Measurements from ENCODE around the gene SLC38A9.
A peak's percentile ranks its signal among the peaks of the same experiment; 100 is the strongest.
"Not testable (repeated sequence)": the region's sequence is repeated elsewhere in the genome, so short reads cannot be mapped to it uniquely, and the experiment has no call there.

Gene SLC38A9, protein sequence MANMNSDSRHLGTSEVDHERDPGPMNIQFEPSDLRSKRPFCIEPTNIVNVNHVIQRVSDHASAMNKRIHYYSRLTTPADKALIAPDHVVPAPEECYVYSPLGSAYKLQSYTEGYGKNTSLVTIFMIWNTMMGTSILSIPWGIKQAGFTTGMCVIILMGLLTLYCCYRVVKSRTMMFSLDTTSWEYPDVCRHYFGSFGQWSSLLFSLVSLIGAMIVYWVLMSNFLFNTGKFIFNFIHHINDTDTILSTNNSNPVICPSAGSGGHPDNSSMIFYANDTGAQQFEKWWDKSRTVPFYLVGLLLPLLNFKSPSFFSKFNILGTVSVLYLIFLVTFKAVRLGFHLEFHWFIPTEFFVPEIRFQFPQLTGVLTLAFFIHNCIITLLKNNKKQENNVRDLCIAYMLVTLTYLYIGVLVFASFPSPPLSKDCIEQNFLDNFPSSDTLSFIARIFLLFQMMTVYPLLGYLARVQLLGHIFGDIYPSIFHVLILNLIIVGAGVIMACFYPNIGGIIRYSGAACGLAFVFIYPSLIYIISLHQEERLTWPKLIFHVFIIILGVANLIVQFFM

DNA sequence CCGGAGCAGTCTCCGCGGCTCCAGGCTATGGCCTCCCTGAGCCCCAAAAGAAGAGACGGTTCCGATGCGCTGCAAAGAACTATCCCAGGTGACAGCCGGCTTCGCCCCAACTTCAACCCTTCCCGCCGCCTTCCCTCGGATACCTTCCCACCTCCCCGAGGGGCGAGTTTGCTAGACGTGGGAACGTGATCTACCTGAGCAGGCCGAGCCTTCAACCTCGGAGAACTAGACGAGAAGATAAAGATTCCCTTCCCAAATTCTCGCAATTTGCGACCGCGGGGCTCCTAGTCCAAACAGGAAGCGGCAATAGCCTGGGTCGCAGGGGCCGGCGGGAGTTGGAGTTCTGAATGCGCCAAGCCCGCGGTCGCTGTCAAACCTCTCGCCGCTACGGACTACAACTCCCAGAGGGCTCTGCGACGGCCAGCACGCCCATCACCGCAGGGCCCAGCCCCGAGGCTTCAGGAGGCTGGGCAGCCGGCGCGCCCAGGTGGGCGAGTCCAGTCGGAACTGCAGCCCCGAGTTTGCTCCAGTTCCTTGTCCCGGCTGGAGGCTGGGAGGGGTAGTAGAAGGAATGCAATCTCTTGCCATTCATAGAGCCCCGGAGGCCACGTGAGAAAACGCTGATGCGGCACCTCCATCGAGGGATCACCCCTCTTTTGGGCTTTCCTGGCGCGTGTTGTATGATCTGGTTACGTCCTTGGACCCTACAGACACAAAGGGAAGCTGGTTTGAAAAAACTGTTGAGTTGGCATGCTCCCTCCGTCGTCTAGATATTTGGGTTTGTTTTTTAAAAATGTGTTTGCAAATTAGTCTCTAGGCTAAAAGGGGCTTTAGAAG lies at the start of gene SLC38A9:
Gene SLC38A9, minus strand, starts transcription at position 302 of the 837 bp plus-strand sequence. CDS start 14,366 bp downstream, outside the sequence.
- peak; percentile 96 for DNase-seq (ENCODE audit: low spot score)

DNA sequence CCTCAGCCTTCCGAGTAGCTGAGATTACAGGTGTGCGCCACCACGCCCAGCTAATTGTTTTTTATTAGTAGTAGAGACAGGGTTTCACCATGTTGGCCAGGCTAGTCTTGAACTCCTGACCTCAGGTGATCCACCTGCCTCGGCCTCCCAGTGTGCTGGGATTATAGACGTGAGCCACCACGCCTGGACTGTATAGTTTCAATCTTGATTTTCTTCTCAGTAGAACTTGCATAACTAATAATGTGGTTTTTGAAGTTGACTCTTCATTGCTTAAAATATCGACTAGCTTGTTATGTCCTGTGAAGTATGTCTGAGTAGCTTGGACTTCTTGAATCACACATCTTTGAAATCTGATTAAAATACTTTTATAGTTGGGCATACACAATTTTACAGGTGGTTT lies 49.6 kb upstream of the SLC38A9 start:
- not testable (repeated sequence) for DNase-seq (ENCODE audit: low spot score)

DNA sequence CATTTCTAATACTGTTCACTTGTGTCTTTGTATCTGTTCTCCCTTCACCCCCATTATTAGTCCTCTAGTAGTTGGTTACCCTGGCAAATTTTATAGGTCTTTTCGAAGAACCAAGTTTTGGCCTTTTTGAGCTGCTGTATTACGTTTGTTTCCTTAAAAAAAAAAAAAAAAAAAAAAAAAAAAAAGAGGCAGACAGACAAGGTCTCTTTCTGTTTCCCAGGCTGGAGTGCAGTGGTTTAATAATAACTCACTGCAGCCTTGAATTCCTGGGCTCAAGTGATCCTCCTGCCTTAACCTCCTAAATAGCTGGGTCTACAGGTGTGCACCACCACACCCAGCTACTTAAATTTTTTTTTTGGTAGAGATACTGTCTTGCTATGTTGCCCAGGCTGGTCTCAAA lies 46.6 kb upstream of the SLC38A9 start:
- DNase-seq (ENCODE audit: low spot score), result no peak

DNA sequence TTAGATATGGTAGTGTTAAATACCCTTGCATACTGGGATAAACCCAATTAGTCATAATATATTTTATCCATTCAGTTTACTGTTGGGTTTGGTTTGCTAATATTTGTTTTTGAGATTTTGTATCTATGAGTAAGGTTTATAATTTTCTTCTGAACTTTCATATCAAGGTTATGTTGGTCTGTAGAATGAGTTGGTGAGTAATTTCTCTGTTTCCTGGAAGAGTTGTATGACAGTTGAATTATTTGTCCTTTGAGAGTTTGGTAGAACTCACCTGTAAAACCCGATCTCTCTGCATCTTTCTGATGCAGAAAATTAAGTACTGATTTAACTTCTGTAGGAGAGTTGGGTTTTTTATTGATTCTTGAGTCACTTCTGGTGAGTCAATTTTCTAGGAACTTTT lies 46.1 kb upstream of the SLC38A9 start:
- no peak for DNase-seq (ENCODE audit: low spot score)

DNA sequence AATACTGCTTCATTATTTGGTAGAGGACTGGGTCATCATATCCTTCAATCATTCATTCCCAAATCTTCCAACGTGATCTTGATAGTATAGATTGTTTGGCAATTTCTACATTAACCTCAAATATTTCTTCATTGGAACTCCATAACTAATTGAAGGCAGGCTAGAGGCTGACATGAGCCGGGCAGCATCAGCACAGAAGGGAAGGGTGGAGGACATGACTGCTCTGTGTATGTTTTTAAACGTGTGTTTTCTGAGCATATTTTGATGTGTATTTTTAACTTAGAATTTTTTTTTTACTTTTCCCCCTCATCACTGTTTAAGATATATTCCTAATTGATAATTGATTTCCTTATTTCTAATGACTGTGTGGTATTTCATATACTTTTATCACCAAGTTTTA lies 38.4 kb upstream of the SLC38A9 start:
- no peak for DNase-seq (ENCODE audit: low spot score)

DNA sequence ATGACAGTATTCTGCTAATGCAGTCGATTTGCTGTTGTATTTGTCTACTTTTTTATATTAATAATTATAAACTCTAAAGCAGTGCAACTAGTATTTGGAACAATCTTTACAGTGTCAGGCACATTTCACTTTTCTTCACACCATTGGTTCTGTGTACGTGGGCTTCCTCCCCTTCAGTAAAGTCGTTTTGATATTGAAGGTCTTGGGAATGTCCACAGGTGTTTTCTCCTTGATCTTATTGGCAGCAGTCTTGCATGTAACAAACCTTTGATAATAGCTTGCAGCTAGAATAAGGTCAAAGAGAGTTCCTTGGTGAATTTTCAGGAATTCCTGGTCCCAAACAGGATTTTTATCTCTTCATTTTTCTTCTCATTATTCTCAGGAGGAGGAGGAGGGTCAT lies 37.9 kb upstream of the SLC38A9 start:
- no peak for DNase-seq (ENCODE audit: low spot score)

DNA sequence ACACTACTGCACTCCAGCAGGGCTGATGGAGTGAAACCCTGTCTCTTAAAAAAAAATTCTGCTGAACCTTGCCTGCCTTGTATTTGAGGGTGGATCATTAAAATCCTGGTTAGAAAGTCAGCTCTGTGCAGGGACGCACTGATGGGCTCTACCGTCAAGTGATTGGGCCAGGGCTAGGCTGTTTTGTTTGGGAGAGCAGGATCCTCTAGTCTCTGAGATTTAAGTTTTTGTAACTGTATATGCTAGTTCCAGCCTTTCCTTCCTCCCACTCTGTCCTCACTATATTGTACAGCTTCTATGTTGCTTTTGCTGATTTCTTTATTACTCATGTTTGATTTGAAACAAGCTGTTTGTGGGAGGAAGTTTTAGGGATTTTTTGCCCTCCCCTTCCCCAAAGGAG lies 37.3 kb upstream of the SLC38A9 start:
- DNase-seq (ENCODE audit: low spot score), result no peak

DNA sequence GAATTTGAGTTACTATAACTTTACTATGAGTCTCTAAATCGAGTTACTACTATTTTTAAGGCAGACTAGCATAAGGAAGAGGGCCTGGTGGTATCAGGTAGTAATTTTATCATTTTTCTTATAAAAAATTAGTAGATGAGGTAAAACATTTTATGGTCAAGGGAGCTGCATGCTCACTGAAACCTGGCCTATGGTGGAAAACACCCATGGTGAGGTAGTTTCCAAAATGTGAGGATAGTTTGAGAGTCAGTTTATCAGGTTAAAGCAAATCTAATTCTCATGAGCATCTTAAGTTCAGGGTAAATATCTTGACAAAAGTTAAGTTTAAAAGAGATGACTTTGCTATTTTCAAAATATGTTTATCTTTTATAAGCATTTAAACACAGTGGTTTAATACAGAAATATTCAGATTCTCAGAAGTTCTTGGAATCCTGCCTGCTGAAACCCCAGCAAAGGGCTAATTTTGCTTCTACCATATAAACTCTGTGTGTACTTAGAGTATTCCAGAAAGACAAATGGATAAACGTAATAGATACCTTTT lies 35.7 kb upstream of the SLC38A9 start:
- no peak for DNase-seq (ENCODE audit: low spot score)

- no peak for DNase-seq (ENCODE audit: low spot score)
These were observed 30.7 kb upstream of the SLC38A9 start for GRCh38 chr5:55742778-55743177.

DNA sequence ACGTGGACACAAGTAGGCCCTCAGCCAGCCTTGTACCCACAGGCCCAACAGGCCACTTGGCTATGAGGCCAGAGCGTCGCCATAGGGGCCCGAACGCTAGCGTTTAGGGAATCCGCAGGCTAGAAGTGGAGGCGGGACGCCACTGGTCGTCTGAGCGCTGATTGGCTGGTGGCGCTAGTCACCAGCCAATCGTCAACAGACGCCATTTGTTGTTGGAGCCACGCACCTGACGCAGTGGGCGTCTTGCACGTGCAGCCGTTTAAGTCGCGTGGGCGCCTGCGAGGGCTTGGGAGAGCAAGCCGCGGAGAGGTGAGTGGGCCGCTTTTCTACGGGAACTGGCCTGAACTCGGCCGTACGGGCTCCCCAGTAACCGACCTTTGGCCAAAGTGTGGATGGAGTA lies 25.7 kb upstream of the SLC38A9 start, which contains the start of gene DDX4:
Gene DDX4, plus strand, starts transcription at position 269 of the 400 bp plus-strand sequence. CDS start 903 bp downstream, outside the sequence.
- no peak for DNase-seq (ENCODE audit: low spot score)

GRCh38 chr5:55734658-55735057 lies 22.5 kb upstream of the SLC38A9 start:
- DNase-seq (ENCODE audit: low spot score), result no peak

DNA sequence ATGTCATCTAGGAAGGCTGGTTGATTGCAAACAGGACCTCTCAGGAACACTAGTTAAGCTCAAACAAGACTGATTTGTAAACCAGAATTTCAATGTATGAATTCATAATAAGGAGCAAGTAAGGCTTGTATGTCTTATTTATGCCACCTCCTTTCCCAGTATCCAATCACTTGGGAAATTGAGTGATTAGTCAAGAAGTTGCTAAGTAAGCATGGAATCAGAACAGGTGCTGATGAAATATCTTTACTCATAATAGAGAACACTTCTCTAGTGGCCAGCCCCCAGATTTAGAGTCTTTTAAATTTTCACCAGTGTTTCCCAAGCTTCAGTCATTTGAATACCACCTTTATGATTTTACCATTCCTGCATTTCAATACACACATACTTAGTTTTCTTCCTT lies 20.5 kb upstream of the SLC38A9 start:
- DNase-seq (ENCODE audit: low spot score), result no peak

DNA sequence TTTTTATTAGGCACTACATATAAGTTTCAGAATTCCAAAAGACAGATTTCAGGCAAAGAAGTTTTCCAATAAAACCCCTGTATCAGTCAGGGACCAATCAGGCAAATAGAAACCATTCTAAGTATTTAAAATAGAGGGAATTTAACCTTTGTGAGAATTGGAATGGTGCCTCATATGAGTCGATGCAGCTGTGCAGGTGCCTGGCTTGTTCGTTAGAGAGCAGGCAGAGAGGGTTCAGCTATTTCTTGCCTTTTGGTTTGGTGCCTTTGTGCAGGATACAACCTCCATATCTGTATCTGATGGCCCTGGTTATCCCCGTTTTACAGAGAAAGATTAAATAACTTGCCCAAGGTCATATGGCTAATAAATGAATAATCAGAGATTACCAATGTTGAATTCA lies 19.7 kb upstream of the SLC38A9 start:
- no peak for DNase-seq (ENCODE audit: low spot score)

- no peak for DNase-seq (ENCODE audit: low spot score)
These were observed 12.2 kb upstream of the SLC38A9 start for GRCh38 chr5:55724281-55724680.

DNA sequence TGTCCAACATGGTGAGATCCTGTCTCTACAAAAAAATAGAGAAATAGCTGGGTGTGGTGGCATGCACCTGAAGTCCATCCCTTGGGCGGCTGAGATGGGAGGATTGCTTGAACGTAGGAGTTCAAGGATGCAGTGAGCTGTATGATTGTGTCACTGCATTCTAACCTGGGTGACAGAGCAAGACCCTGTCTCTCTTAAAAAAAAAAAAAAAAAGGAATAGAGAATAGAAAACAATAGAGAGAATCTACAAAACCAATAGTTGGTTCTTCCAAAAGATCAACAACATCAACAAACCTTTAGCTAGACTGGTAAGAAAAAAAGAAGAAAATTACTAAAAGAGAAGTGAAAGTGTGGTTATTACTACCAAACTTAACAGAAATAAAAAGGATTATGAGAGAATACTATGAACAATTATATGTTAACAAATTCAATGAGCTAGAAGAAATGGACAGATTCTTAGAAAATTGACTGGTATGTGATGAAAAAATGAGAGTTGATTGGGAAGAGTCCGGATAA lies 8.1 kb upstream of the SLC38A9 start:
- no peak for DNase-seq (ENCODE audit: low spot score)

DNA sequence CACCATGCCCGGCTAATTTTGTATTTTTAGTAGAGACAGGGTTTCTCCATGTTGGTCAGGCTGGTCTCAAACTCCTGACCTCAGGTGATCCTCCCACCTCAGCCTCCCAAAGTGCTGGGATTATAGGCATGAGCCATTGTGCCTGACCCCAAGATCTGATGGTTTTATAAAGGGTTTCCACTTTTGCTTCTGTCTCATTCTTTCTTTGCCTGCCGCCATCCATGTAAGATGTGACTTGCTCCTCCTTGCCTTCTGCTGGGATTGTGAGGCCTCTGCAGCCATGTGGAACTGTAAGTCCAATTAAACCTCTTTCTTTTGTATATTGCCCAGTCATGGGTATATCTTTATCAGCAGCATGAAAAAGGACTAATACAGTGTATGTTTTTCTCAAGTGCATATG lies 6.9 kb upstream of the SLC38A9 start:
- DNase-seq (ENCODE audit: low spot score), result not testable (repeated sequence)

DNA sequence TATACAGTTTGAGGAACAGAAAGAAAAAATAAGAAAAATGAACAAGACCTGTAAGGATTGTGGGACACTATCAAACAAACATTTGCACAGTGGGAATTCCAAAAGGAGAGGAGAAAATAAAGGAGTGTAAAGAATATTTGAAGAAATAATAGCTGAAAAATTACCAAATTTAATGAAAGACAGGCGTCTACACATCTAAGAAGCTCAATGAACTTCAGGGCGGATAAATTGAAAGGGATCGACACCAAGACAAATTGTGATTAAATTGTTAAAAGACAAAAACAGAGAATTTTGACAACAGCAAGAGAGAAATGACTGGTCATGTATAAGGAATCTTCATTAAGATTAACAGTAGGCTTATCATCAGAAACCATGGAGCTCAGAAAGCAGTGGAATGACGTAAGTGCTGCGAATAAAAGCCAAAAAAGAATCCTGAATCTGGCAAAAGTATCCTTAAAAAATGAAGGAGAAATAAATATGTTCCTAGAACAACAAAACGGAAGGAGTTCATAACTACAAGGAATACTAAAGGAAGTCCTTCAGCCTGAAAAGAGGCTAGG lies 3.5 kb upstream of the SLC38A9 start:
- no peak for DNase-seq (ENCODE audit: low spot score)

DNA sequence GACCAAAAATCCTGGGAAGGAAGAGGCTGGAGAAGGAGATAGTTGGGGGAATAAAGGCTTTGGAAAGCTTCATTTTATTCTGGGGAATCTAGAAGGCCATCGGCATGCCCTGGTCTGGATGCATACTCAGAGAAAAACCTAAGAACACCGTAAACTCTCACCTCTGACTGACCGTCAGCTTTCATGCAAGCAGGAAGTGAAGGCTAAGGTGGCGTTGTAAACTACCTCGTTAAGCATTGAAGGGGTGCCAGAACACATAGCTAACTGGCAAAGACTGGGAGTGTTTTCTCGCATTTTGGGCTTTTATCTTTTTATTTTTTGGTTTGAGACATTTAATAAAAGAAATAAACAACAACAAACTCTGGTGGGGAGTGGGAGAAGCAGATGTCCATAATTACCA lies 2.6 kb upstream of the SLC38A9 start:
- no peak for DNase-seq (ENCODE audit: low spot score)

DNA sequence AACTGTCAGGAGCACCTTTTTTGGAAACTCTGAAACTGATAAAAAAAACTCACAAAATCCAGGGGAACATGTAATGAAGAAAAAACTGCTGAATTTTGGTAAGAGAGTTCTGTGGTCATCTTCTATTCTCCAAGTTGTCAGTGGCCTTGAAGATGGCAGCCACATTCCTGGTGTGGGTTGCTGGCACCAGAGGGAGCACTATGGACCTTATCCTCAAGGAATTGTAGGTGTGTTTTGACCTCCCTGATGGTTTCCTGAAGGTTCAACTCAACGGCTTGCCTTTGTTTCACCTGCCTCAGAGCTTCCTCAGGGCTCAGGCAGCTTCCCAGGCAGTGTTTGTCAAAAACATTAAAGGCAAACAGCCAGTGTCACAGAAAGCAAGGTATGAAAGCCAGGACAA lies 2.2 kb upstream of the SLC38A9 start:
- no peak for DNase-seq (ENCODE audit: low spot score)

- DNase-seq (ENCODE audit: low spot score), result no peak
These were observed 1.7 kb upstream of the SLC38A9 start for GRCh38 chr5:55713871-55714270.

GRCh38 chr5:55711507-55712022 lies 559 bp downstream of the SLC38A9 start:
- peak; percentile 11 for DNase-seq (ENCODE audit: low spot score)

DNA sequence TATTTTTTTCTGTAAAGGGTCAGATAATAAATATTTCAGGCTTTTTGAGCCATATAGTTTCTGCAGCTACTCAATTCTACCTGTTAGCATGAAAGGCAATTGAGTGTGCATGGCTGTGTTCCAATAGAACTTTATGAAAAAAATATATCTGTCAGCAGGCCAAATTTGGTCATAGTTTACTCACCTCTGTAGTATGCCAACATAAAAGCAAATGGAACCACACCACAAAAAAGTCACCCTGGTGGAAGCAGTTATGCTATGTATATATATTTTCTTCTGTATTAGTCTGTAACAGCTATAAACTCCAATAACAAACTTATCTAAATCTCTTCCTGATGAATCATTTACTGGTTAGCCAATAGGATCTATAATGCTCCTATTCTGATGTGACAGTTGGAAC lies 3.4 kb downstream of the SLC38A9 start:
- DNase-seq (ENCODE audit: low spot score), result no peak
